ENCODE results near the gene SLC8A1. TPM values are rescaled to one million over a fixed set of nuclear protein-coding genes. Genes with fewer than 3 reads are reported as not detected.

SLC8A1 gene
- total RNA-seq, 4 donors from 2014 or later, result 8.1 to 22.9 (median 9.3) TPM

- Histone ChIP-seq H3K4me1 (peaks cover 0 to 8% (median 0%) of the 10 kb centered on the region in 4 donors), H3K9me3 (peaks cover 0 to 2% (median 0%) of the 10 kb centered on the region in 4 donors), H3K27me3 (no peaks in the 10 kb centered on the region), H3K36me3 (no peaks in the 10 kb centered on the region), H3K27ac (no peak overlapping the region), H3K4me3 (no peak overlapping the region)
- TF ChIP-seq POLR2A (IDR thresholded peaks at IDR 0.05) (no peak), EP300 (IDR thresholded peaks at IDR 0.05) (no peak), CTCF (IDR thresholded peaks at IDR 0.05) (no peak)
- no peak for DNase-seq (ENCODE audit: low spot score in 2 of 2)
- WGBS, 2 donors, result 82 to 84% methylated on average over 3 of the region's 3 CpGs
Measured at GRCh38 chr2:40483549-40484243, 31.8 kb upstream of the SLC8A1 start.

GRCh38 chr2:40480596-40480995 is 28.7 kb upstream of the SLC8A1 start:
- no peak for TF ChIP-seq EP300 (IDR thresholded peaks at IDR 0.05)
- no peak for TF ChIP-seq POLR2A (IDR thresholded peaks at IDR 0.05)
- TF ChIP-seq CTCF (IDR thresholded peaks at IDR 0.05), result no peak
- no peak for DNase-seq (ENCODE audit: low spot score in 2 of 2)
- H3K27ac ChIP-seq, result peak overlapping the region in 1 of 4 donors; percentile 50
- H3K9me3 ChIP-seq, result peaks cover 0 to 2% (median 0%) of the 10 kb centered on the region in 4 donors
- no peaks in the 10 kb centered on the region for H3K4me1 ChIP-seq
- no peaks in the 10 kb centered on the region for H3K27me3 ChIP-seq
- H3K4me3 ChIP-seq, result no peak overlapping the region
- 78 to 79% methylated on average over 5 of the region's 5 CpGs for WGBS, 2 donors
- no peaks in the 10 kb centered on the region for H3K36me3 ChIP-seq

GRCh38 chr2:40480073-40480472 is 28.2 kb upstream of the SLC8A1 start:
- Histone ChIP-seq H3K4me1 (no peaks in the 10 kb centered on the region), H3K27ac (peak overlapping the region in 1 of 4 donors; percentile 50), H3K36me3 (no peaks in the 10 kb centered on the region), H3K4me3 (no peak overlapping the region), H3K27me3 (no peaks in the 10 kb centered on the region), H3K9me3 (peaks cover 0 to 2% (median 0%) of the 10 kb centered on the region in 4 donors)
- no peak for DNase-seq (ENCODE audit: low spot score in 2 of 2)
- TF ChIP-seq EP300 (IDR thresholded peaks at IDR 0.05), result peak in 1 of 2 donors; percentile 46
- no peak for TF ChIP-seq POLR2A (IDR thresholded peaks at IDR 0.05)

GRCh38 chr2:40477361-40477760 is 25.5 kb upstream of the SLC8A1 start:
- Histone ChIP-seq H3K36me3 (no peaks in the 10 kb centered on the region), H3K9me3 (no peaks in the 10 kb centered on the region), H3K27me3 (no peaks in the 10 kb centered on the region), H3K4me3 (no peak overlapping the region), H3K4me1 (no peaks in the 10 kb centered on the region), H3K27ac (no peak overlapping the region)
- WGBS, 2 donors, result 59 to 64% methylated on average over 5 of the region's 5 CpGs
- no peak for TF ChIP-seq POLR2A (IDR thresholded peaks at IDR 0.05)
- no peak for TF ChIP-seq CTCF (IDR thresholded peaks at IDR 0.05)
- no peak for DNase-seq (ENCODE audit: low spot score in 2 of 2)

- Histone ChIP-seq H3K4me3 (no peak overlapping the region), H3K27ac (no peak overlapping the region), H3K36me3 (no peaks in the 10 kb centered on the region), H3K27me3 (no peaks in the 10 kb centered on the region), H3K9me3 (no peaks in the 10 kb centered on the region), H3K4me1 (no peaks in the 10 kb centered on the region)
- DNase-seq (ENCODE audit: low spot score in 2 of 2), result no peak
- TF ChIP-seq CTCF (IDR thresholded peaks at IDR 0.05) (no peak), POLR2A (IDR thresholded peaks at IDR 0.05) (no peak), EP300 (IDR thresholded peaks at IDR 0.05) (no peak)
- 70 to 83% methylated on average over 1 of the region's 1 CpG for WGBS, 2 donors
Measured at GRCh38 chr2:40476436-40476835, 24.5 kb upstream of the SLC8A1 start.

Measured in tibial nerve (tissue), 4 donors.